Endothelial cell of umbilical vein (primary cell): ENCODE data around the gene SLC8A2. TPM values are rescaled to one million over a fixed set of nuclear protein-coding genes. Genes with fewer than 3 reads are reported as not detected.

Experiments used
- BruUV-seq: library from RNA; stranded (reverse); fragments of 400-500 nt; replicated peaks from 2 replicates; lab custom pipeline; 2021; lab: Mats Ljungman, UMichigan
- CTCF ChIA-PET: fragments of 300-600, 350-600 bp; sonication (Branson Sonifier 250); formaldehyde crosslinking; loops from one replicate; lab custom pipeline; 2021; ENCODE audit warnings: antibody characterized with exemption, inconsistent platforms; lab: Charles Lee
- POLR2A ChIA-PET: fragments of 300-600, 350-600 bp; sonication (Branson Sonifier 250); formaldehyde crosslinking; loops from one replicate; lab custom pipeline; 2021; ENCODE audit warnings: antibody characterized with exemption, inconsistent platforms; lab: Charles Lee
- DNase-seq: peaks from one replicate; pipeline ENCODE4 v3.0.0-alpha.2; 2011; ENCODE audit warnings: low read depth, low spot score
- FAIRE-seq: peaks from 2 replicates; lab custom pipeline; 2011; peaks lifted over from hg19 to GRCh38; lab: Jason Lieb, UNC
- H2AFZ ChIP-seq: 2 replicates; pipeline ENCODE4 v1.6.0; 2012; ENCODE audit warnings: low read depth, low read length, control low read depth, inconsistent platforms
- H3K27ac ChIP-seq: 2 replicates; pipeline ENCODE4 v1.5.1; 2011; ENCODE audit warnings: low read depth, mild to moderate bottlenecking, control low read depth, low read length, moderate library complexity; ENCODE audit not compliant: insufficient read depth
- H3K27me3 ChIP-seq, 2 experiments: 2 replicates each; pipeline versions ENCODE4 v1.6.0 to v1.6.1; 2011; ENCODE audit warnings: low read length in 2 of 2, mixed read lengths in 1 of 2; ENCODE audit not compliant: control insufficient read depth in 2 of 2, insufficient read depth in 2 of 2
- H3K36me3 ChIP-seq, 2 experiments: 2 replicates in 1 of 2; 3 replicates in 1 of 2; pipeline ENCODE4 v1.5.1; 2011; ENCODE audit warnings: low read length in 2 of 2, mild to moderate bottlenecking in 1 of 2, moderate library complexity in 1 of 2; ENCODE audit not compliant: control insufficient read depth in 2 of 2, insufficient read depth in 2 of 2; ENCODE audit errors: extremely low read depth in 1 of 2
- H3K4me1 ChIP-seq: 3 replicates; pipeline ENCODE4 v1.5.1; 2011; ENCODE audit warnings: mild to moderate bottlenecking, low read length; ENCODE audit not compliant: control insufficient read depth, insufficient read depth; ENCODE audit errors: extremely low read depth
- H3K4me2 ChIP-seq: 2 replicates; pipeline ENCODE4 v1.6.1; 2011; ENCODE audit warnings: low read length, control low read depth, mixed read lengths; ENCODE audit not compliant: insufficient read depth
- H3K4me3 ChIP-seq, 3 experiments: fragments of 200-600 bp in 1 of 3; sonication (generic), shearing (Covaris generic) in 1 of 3; replicated peaks in 1 of 3; 2 replicates each; pipeline ENCODE4 v1.5.1; 2011 to 2016; ENCODE audit warnings: control low read depth in 3 of 3, low read length in 3 of 3, mild to moderate bottlenecking in 2 of 3, inconsistent platforms in 1 of 3, low read depth in 1 of 3, moderate library complexity in 1 of 3; ENCODE audit not compliant: insufficient read depth in 1 of 3
- H3K79me2 ChIP-seq: 2 replicates; pipeline ENCODE4 v1.6.0; 2012; ENCODE audit warnings: low read length, inconsistent platforms; ENCODE audit not compliant: control insufficient read depth, insufficient read depth
- H3K9ac ChIP-seq: replicated peaks from 2 replicates; pipeline ENCODE3; 2011; ENCODE audit warnings: low read length, control low read depth; ENCODE audit not compliant: insufficient read depth; ENCODE audit errors: extremely low read depth
- H3K9me1 ChIP-seq: replicated peaks from 3 replicates; pipeline ENCODE4 v1.6.0; 2011; ENCODE audit warnings: mild to moderate bottlenecking, low read length; ENCODE audit not compliant: control insufficient read depth, insufficient read depth; ENCODE audit errors: extremely low read depth
- H3K9me3 ChIP-seq: replicated peaks from 2 replicates; pipeline ENCODE4 v1.5.1; 2012; ENCODE audit warnings: low read length, inconsistent platforms; ENCODE audit not compliant: control insufficient read depth, insufficient read depth
- H4K20me1 ChIP-seq: replicated peaks from 2 replicates; pipeline ENCODE3; 2011; ENCODE audit warnings: mild to moderate bottlenecking, low read length; ENCODE audit not compliant: control insufficient read depth, insufficient read depth; ENCODE audit errors: extremely low read depth
- CTCF ChIP-seq, 2 donors: IDR thresholded peaks; 1 replicate in 1 of 2; 2 replicates in 1 of 2; pipeline ENCODE4 v1.5.1; 2011; ENCODE audit warnings: low read length in 2 of 2, mild to moderate bottlenecking in 2 of 2, moderate library complexity in 2 of 2, control low read depth in 1 of 2, inconsistent platforms in 1 of 2, low read depth in 1 of 2; ENCODE audit not compliant: insufficient read depth in 1 of 2; ENCODE audit errors: extremely low read depth in 1 of 2
- EZH2 ChIP-seq: IDR thresholded peaks from 2 replicates; pipeline ENCODE4 v1.6.1; 2012; ENCODE audit warnings: borderline replicate concordance, low read depth, mild to moderate bottlenecking, moderate library complexity, low read length, inconsistent platforms; ENCODE audit not compliant: severe bottlenecking
- FOS ChIP-seq: IDR thresholded peaks from 2 replicates; pipeline ENCODE4 v1.6.1; 2011; ENCODE audit warnings: mild to moderate bottlenecking, low read length, moderate library complexity, borderline replicate concordance; ENCODE audit not compliant: insufficient read depth
- GATA2 ChIP-seq: IDR thresholded peaks from 2 replicates; pipeline ENCODE4 v1.7.0; 2011; ENCODE audit warnings: low read depth, mild to moderate bottlenecking, moderate library complexity, mixed read lengths, low read length; ENCODE audit not compliant: insufficient read length, insufficient read depth
- JUN ChIP-seq: IDR thresholded peaks from 2 replicates; pipeline ENCODE4 v1.6.1; 2011; ENCODE audit warnings: borderline replicate concordance, low read depth; ENCODE audit not compliant: insufficient read length, insufficient read depth
- MAX ChIP-seq: IDR thresholded peaks from 2 replicates; pipeline ENCODE4 v1.6.1; 2011; ENCODE audit not compliant: insufficient read depth, insufficient read length
- MYC ChIP-seq: IDR thresholded peaks from one replicate; pipeline ENCODE4 v1.6.1; 2011; ENCODE audit warnings: mild to moderate bottlenecking, low read depth, low read length
- POLR2A ChIP-seq: IDR thresholded peaks from 2 replicates; pipeline ENCODE4 v1.6.1; 2012; ENCODE audit warnings: low read depth, mild to moderate bottlenecking, control low read depth, low read length
- POLR2AphosphoS5 ChIP-seq: IDR thresholded peaks from 2 replicates; pipeline ENCODE4 v1.6.1; 2012; ENCODE audit warnings: low read depth, mild to moderate bottlenecking, control low read depth, low read length, moderate library complexity; ENCODE audit not compliant: insufficient read depth
- dilution Hi-C: fragments of 300-500 bp; cut with MboI; formaldehyde crosslinking; loops from one replicate; pipeline ENCODE4 v1.15.0; 2019; ENCODE audit warnings: low sequenced_read_pairs; ENCODE audit not compliant: extremely low pct_ligation_motif_present
- intact Hi-C: fragments of 100-400 bp; cut with micrococcal nuclease; formaldehyde crosslinking; loops from one replicate; pipeline ENCODE4 v1.10.0; 2022
- polyA plus RNA-seq, 4 experiments: library from polyadenylated mRNA; depleted of rRNA in 3 of 4; stranded (reverse) in 3 of 4; unstranded in 1 of 4; fragments of >200 nt; gene quantifications; 2 replicates each; pipeline versions ENCODE4 v1.2.1 to v1.2.3, GENCODE V29; 2011 to 2012; ENCODE audit warnings: missing spikeins in 1 of 4
- total RNA-seq: library from RNA; stranded (reverse); gene quantifications from 2 replicates; pipeline ENCODE4 v1.2.3, GENCODE V29; 2021

SLC8A2 gene
- total and polyA plus RNA-seq, 2 donors (not counting 3 experiments of a cell fraction or from before 2014, with no cell fraction given), result not detected

GRCh38 chr19:47428177-47428894 is 43.4 kb downstream of the SLC8A2 start:
- ChIA-PET POLR2A (interaction anchor here (0.6 to 1.4 kb wide), 2 partner anchors 87 to 202 kb away, joined by 3 to 5 read pairs; no protein-coding TSS in a partner anchor), CTCF (interaction anchor here (0.6 to 3.8 kb wide), 34 partner anchors 9 to 291 kb away, joined by 3 to 63 read pairs (median 5); partner anchors contain the start of genes DHX34, EHD2, INAFM1 and KPTN)
- intact Hi-C loops (loop anchor here (2.0 to 5.0 kb wide), 3 partner anchors 54 to 359 kb away; partner anchors contain the start of genes KPTN and NAPA), dilution Hi-C loops (no loop called here)
- no peaks in the 10 kb centered on the region for H3K79me2 ChIP-seq
- H3K9ac ChIP-seq, result no peak overlapping the region
- no peaks in the 10 kb centered on the region for H3K9me1 ChIP-seq
- H3K36me3 ChIP-seq, result no peaks in the 10 kb centered on the region
- no peaks in the 10 kb centered on the region for H3K9me3 ChIP-seq
- TF ChIP-seq FOS (no peak), CTCF (IDR thresholded peaks at IDR 0.05; ENCODE audit: extremely low read depth in 1 of 2, insufficient read depth in 1 of 2, low read depth in 1 of 2, low read length in 2 of 2) (no peak), MYC (no peak), MAX (no peak), POLR2AphosphoS5 (no peak), POLR2A (no peak), EZH2 (no peak), JUN (no peak), GATA2 (no peak)
- peak overlapping the region; percentile 43 for H3K4me2 ChIP-seq
- H2AFZ ChIP-seq, result peak overlapping the region; percentile 55
- H3K4me3 ChIP-seq, result no peak overlapping the region
- H3K27ac ChIP-seq, result no peak overlapping the region
- no peaks in the 10 kb centered on the region for H4K20me1 ChIP-seq
- H3K4me1 ChIP-seq, result peaks cover 8% of the 10 kb centered on the region
- FAIRE-seq (peak; percentile 96), DNase-seq (peak; percentile 99)
- peaks cover 9 to 14% of the 10 kb centered on the region in 2 experiments for H3K27me3 ChIP-seq
- no TSS peak for BruUV-seq
